Endothelial cell of umbilical vein (primary cell): ENCODE measurements around the gene FOXO6. TPM values are rescaled to one million over a fixed set of nuclear protein-coding genes. Genes with fewer than 3 reads are reported as not detected.

Experiments
- BruUV-seq: library from RNA; stranded (reverse); fragments of 400-500 nt; replicated peaks from 2 replicates; lab custom pipeline; 2021; lab: Mats Ljungman, UMichigan
- CTCF ChIA-PET: fragments of 300-600, 350-600 bp; sonication (Branson Sonifier 250); formaldehyde crosslinking; loops from one replicate; lab custom pipeline; 2021; ENCODE audit warnings: antibody characterized with exemption, inconsistent platforms; lab: Charles Lee
- POLR2A ChIA-PET: fragments of 300-600, 350-600 bp; sonication (Branson Sonifier 250); formaldehyde crosslinking; loops from one replicate; lab custom pipeline; 2021; ENCODE audit warnings: antibody characterized with exemption, inconsistent platforms; lab: Charles Lee
- DNase-seq: peaks from one replicate; pipeline ENCODE4 v3.0.0-alpha.2; 2011; ENCODE audit warnings: low read depth, low spot score
- FAIRE-seq: peaks from 2 replicates; lab custom pipeline; 2011; peaks lifted over from hg19 to GRCh38; lab: Jason Lieb, UNC
- H2AFZ ChIP-seq: 2 replicates; pipeline ENCODE4 v1.6.0; 2012; ENCODE audit warnings: low read depth, low read length, control low read depth, inconsistent platforms
- H3K27ac ChIP-seq: 2 replicates; pipeline ENCODE4 v1.5.1; 2011; ENCODE audit warnings: low read depth, mild to moderate bottlenecking, control low read depth, low read length, moderate library complexity; ENCODE audit not compliant: insufficient read depth
- H3K27me3 ChIP-seq, 2 experiments: 2 replicates each; pipeline versions ENCODE4 v1.6.0 to v1.6.1; 2011; ENCODE audit warnings: low read length in 2 of 2, mixed read lengths in 1 of 2; ENCODE audit not compliant: control insufficient read depth in 2 of 2, insufficient read depth in 2 of 2
- H3K36me3 ChIP-seq, 2 experiments: 2 replicates in 1 of 2; 3 replicates in 1 of 2; pipeline ENCODE4 v1.5.1; 2011; ENCODE audit warnings: low read length in 2 of 2, mild to moderate bottlenecking in 1 of 2, moderate library complexity in 1 of 2; ENCODE audit not compliant: control insufficient read depth in 2 of 2, insufficient read depth in 2 of 2; ENCODE audit errors: extremely low read depth in 1 of 2
- H3K4me1 ChIP-seq: 3 replicates; pipeline ENCODE4 v1.5.1; 2011; ENCODE audit warnings: mild to moderate bottlenecking, low read length; ENCODE audit not compliant: control insufficient read depth, insufficient read depth; ENCODE audit errors: extremely low read depth
- H3K4me2 ChIP-seq: 2 replicates; pipeline ENCODE4 v1.6.1; 2011; ENCODE audit warnings: low read length, control low read depth, mixed read lengths; ENCODE audit not compliant: insufficient read depth
- H3K4me3 ChIP-seq, 3 experiments: fragments of 200-600 bp in 1 of 3; sonication (generic), shearing (Covaris generic) in 1 of 3; replicated peaks in 1 of 3; 2 replicates each; pipeline ENCODE4 v1.5.1; 2011 to 2016; ENCODE audit warnings: control low read depth in 3 of 3, low read length in 3 of 3, mild to moderate bottlenecking in 2 of 3, inconsistent platforms in 1 of 3, low read depth in 1 of 3, moderate library complexity in 1 of 3; ENCODE audit not compliant: insufficient read depth in 1 of 3
- H3K79me2 ChIP-seq: 2 replicates; pipeline ENCODE4 v1.6.0; 2012; ENCODE audit warnings: low read length, inconsistent platforms; ENCODE audit not compliant: control insufficient read depth, insufficient read depth
- H3K9ac ChIP-seq: replicated peaks from 2 replicates; pipeline ENCODE3; 2011; ENCODE audit warnings: low read length, control low read depth; ENCODE audit not compliant: insufficient read depth; ENCODE audit errors: extremely low read depth
- H3K9me1 ChIP-seq: replicated peaks from 3 replicates; pipeline ENCODE4 v1.6.0; 2011; ENCODE audit warnings: mild to moderate bottlenecking, low read length; ENCODE audit not compliant: control insufficient read depth, insufficient read depth; ENCODE audit errors: extremely low read depth
- H3K9me3 ChIP-seq: replicated peaks from 2 replicates; pipeline ENCODE4 v1.5.1; 2012; ENCODE audit warnings: low read length, inconsistent platforms; ENCODE audit not compliant: control insufficient read depth, insufficient read depth
- H4K20me1 ChIP-seq: replicated peaks from 2 replicates; pipeline ENCODE3; 2011; ENCODE audit warnings: mild to moderate bottlenecking, low read length; ENCODE audit not compliant: control insufficient read depth, insufficient read depth; ENCODE audit errors: extremely low read depth
- EZH2 ChIP-seq: IDR thresholded peaks from 2 replicates; pipeline ENCODE4 v1.6.1; 2012; ENCODE audit warnings: borderline replicate concordance, low read depth, mild to moderate bottlenecking, moderate library complexity, low read length, inconsistent platforms; ENCODE audit not compliant: severe bottlenecking
- MYC ChIP-seq: IDR thresholded peaks from one replicate; pipeline ENCODE4 v1.6.1; 2011; ENCODE audit warnings: mild to moderate bottlenecking, low read depth, low read length
- POLR2A ChIP-seq: IDR thresholded peaks from 2 replicates; pipeline ENCODE4 v1.6.1; 2012; ENCODE audit warnings: low read depth, mild to moderate bottlenecking, control low read depth, low read length
- POLR2AphosphoS5 ChIP-seq: IDR thresholded peaks from 2 replicates; pipeline ENCODE4 v1.6.1; 2012; ENCODE audit warnings: low read depth, mild to moderate bottlenecking, control low read depth, low read length, moderate library complexity; ENCODE audit not compliant: insufficient read depth
- dilution Hi-C: fragments of 300-500 bp; cut with MboI; formaldehyde crosslinking; loops from one replicate; pipeline ENCODE4 v1.15.0; 2019; ENCODE audit warnings: low sequenced_read_pairs; ENCODE audit not compliant: extremely low pct_ligation_motif_present
- intact Hi-C: fragments of 100-400 bp; cut with micrococcal nuclease; formaldehyde crosslinking; loops from one replicate; pipeline ENCODE4 v1.10.0; 2022
- polyA plus RNA-seq, 4 experiments: library from polyadenylated mRNA; depleted of rRNA in 3 of 4; stranded (reverse) in 3 of 4; unstranded in 1 of 4; fragments of >200 nt; gene quantifications; 2 replicates each; pipeline versions ENCODE4 v1.2.1 to v1.2.3, GENCODE V29; 2011 to 2012; ENCODE audit warnings: missing spikeins in 1 of 4
- total RNA-seq: library from RNA; stranded (reverse); gene quantifications from 2 replicates; pipeline ENCODE4 v1.2.3, GENCODE V29; 2021
- TF ChIP-seq, protein P1 (sequence below), 2 donors: IDR thresholded peaks; 1 replicate in 1 of 2; 2 replicates in 1 of 2; pipeline ENCODE4 v1.5.1; 2011; ENCODE audit warnings: low read length in 2 of 2, mild to moderate bottlenecking in 2 of 2, moderate library complexity in 2 of 2, control low read depth in 1 of 2, inconsistent platforms in 1 of 2, low read depth in 1 of 2; ENCODE audit not compliant: insufficient read depth in 1 of 2; ENCODE audit errors: extremely low read depth in 1 of 2

The FOXO6 gene
- total and polyA plus RNA-seq, 2 donors (not counting 3 experiments of a cell fraction or from before 2014, with no cell fraction given) = 0.04 to 0.38 TPM

DNA sequence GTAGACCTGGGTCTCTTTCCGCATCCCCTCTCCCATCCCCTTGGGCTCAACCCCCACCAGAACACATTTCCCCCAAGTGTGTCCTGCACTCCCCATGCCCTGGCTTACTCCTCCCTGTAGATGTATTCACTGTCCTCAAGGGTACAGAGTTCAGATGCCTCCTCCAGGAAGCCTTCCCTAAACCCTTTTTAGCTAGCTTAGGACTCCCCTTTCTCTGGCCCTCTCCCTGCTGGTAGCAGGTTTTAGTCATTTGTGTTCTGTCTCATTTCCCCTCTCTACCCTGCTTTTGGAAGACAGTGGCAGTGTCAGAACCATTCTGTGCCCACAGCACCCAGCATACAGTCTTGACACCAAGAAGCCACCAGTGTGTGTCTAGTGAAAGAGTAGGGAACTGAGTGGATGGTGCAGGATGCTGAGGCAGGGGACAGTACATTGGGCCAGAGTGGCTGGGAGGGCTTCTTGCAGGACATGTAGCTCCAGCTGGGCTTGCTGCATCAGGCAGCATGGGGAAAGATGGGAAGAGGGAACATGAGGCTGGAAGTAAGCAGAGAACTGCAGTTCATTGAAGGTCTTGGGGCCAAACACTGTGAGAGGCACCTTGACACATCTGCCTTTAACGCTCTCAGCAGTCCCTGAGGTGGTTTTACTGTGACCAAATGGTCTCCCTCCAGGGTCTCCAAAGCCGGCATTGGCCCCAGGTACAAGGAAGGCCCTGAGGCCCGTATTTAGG is 2.5 kb downstream of the FOXO6 start:
- Histone ChIP-seq H3K36me3 (no peaks in the 10 kb centered on the region), H3K27me3 (peaks cover 30 to 37% of the 10 kb centered on the region in 2 experiments), H3K9ac (no peak overlapping the region), H3K4me1 (peaks cover 3% of the 10 kb centered on the region), H4K20me1 (no peaks in the 10 kb centered on the region), H3K4me3 (no peak overlapping the region), H3K4me2 (no peak overlapping the region), H3K27ac (no peak overlapping the region), H3K9me3 (no peaks in the 10 kb centered on the region), H3K9me1 (no peaks in the 10 kb centered on the region), H2AFZ (no peak overlapping the region), H3K79me2 (no peaks in the 10 kb centered on the region)
- no peak for TF ChIP-seq EZH2
- TF ChIP-seq POLR2A = no peak
- intact Hi-C loops (no loop called here), dilution Hi-C loops (no loop called here)
- POLR2A ChIA-PET = no interaction called here
- CTCF ChIA-PET = interaction anchor here (1.4 to 1.7 kb wide), 2 partner anchors 54 to 69 kb away, joined by 3 to 7 read pairs; no protein-coding TSS in a partner anchor
- DNase-seq (no peak), FAIRE-seq (no peak)
- no TSS peak for BruUV-seq

DNA sequence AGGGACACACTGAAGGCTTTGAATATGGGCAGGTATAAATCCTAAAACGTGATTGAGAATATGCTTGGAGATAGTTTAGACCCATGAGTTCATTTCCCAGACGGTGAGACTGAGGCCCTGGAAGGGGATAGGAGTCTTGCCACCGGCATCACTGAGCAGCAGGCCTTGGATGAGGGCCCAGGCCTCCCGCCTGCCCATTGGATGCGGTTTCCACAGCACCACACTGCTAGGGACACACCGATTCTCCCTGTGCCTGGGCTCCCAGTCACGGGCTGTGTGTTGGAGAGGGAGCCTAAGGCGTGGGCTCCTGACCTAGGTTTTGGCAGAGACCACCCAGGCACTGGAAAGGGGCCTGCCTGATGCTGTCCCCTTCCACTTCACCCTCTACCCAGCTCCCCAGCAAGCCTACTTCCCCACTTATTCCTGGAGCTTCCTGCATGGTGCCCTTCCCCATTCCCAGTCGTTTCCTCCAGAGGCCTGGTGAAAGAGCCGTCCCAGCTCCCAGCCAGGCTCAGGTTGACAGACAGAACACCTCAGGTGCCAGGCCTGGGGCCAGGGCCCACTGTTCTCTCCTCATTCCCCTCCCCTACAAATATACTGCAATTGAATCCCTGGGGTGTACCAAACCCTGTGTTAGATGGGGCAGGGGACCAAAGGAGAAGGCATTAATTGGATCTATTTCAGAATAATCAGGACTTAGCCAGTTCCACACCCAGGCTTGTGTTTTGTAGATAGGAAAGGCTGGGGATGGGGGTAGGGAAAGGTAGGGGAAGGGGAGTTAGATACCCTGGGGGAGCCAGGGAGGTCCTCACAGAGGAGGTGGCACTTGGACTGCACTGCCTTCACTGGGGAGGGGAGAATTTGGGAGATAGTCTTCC is 3.4 kb downstream of the FOXO6 start:
- ChIA-PET POLR2A (no interaction called here), CTCF (no interaction called here)
- no TSS peak for BruUV-seq
- TF ChIP-seq POLR2AphosphoS5 (no peak), POLR2A (no peak), EZH2 (no peak), MYC (no peak)
- TF ChIP-seq, protein P1, sequence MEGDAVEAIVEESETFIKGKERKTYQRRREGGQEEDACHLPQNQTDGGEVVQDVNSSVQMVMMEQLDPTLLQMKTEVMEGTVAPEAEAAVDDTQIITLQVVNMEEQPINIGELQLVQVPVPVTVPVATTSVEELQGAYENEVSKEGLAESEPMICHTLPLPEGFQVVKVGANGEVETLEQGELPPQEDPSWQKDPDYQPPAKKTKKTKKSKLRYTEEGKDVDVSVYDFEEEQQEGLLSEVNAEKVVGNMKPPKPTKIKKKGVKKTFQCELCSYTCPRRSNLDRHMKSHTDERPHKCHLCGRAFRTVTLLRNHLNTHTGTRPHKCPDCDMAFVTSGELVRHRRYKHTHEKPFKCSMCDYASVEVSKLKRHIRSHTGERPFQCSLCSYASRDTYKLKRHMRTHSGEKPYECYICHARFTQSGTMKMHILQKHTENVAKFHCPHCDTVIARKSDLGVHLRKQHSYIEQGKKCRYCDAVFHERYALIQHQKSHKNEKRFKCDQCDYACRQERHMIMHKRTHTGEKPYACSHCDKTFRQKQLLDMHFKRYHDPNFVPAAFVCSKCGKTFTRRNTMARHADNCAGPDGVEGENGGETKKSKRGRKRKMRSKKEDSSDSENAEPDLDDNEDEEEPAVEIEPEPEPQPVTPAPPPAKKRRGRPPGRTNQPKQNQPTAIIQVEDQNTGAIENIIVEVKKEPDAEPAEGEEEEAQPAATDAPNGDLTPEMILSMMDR (IDR thresholded peaks at IDR 0.05; ENCODE audit: extremely low read depth in 1 of 2, insufficient read depth in 1 of 2, low read depth in 1 of 2, low read length in 2 of 2) = no peak
- DNase-seq (no peak), FAIRE-seq (no peak)
- peaks cover 30 to 40% of the 10 kb centered on the region in 2 experiments for H3K27me3 ChIP-seq
- no peak overlapping the region for H2AFZ ChIP-seq
- no peak overlapping the region for H3K27ac ChIP-seq
- no peak overlapping the region for H3K4me2 ChIP-seq
- intact Hi-C loops (no loop called here), dilution Hi-C loops (no loop called here)
- H3K4me3 ChIP-seq = no peak overlapping the region
- H3K9ac ChIP-seq = no peak overlapping the region
- no peaks in the 10 kb centered on the region for H3K9me1 ChIP-seq
- H3K9me3 ChIP-seq = no peaks in the 10 kb centered on the region
- no peaks in the 10 kb centered on the region for H3K79me2 ChIP-seq
- no peaks in the 10 kb centered on the region for H4K20me1 ChIP-seq
- no peaks in the 10 kb centered on the region for H3K36me3 ChIP-seq
- peaks cover 3% of the 10 kb centered on the region for H3K4me1 ChIP-seq
